Stimulated activated CD8-positive, alpha-beta memory T cell treated with anti-CD3 and anti-CD28 coated beads, Interleukin-12 subunit alpha, Interleukin-12 subunit beta, amount 100 ng/mL, for 4 hours (primary cell): Measurements from ENCODE around the gene CCNL1.
"Not testable (repeated sequence)": the region's sequence is repeated elsewhere in the genome, so short reads cannot be mapped to it uniquely, and the experiment has no call there.

ENCODE experiments used
- DNase-seq: peaks from one replicate; pipeline ENCODE4 v3.0.0-alpha.2; 2020; ENCODE audit warnings: low read depth

Gene CCNL1

DNA sequence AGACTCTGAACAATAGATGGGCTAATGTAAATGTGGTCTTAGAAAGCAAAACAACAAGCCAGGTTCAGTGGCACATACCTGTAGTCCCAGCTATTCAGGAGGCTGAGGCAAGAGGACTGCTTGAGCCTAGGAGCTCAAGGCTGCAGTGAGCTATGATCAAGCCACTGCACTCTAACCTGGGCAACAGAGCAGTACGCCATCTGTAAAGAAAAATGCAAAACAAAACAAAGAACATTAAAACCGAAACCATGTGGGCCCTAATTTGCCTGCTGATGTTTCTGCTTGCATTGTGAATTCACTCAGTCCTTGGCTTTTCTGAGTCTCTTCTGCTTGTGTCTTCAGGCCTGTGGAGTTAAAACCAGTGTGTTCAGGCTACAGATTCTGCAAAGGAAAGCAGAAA, 56.7 kb downstream of the CCNL1 start:
- DNase-seq, result no peak

DNA sequence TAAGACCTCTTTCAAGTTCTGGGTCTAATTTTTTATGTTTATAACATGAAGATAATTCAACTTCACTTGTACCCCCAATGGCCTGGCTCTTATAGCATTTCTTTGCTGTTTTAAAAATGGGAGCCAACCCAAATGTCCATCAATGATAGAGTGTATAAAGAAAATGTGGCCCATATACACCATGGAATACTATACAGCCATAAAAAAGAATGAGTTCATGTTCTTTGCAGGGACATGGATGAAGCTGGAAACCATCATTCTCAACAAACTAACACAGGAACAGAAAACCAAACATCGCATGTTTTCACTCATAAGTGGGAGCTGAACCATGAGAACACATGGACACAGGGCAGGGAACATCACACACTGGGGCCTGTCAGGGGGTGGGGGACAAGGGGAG, 57.4 kb downstream of the CCNL1 start:
- DNase-seq, result not testable (repeated sequence)

DNA sequence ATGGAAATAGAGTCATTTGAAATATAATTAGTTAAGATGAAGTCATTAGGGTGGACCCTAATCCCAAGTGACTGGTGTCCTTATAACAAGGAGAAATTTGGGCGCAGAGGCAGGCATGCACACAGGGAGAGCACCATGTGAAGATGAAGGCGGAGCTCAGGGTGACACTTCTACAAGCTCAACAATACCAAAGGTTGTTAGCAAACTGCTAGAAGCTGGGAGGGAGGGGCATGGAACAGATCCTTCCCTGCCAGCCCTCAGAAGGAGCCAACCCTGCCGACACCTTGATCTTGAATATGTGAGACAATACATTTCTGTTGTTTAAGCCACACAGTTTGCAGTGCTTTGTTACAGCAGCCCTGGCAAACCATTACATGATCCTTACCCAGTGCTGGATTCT, 57.8 kb downstream of the CCNL1 start:
- no peak for DNase-seq

DNA sequence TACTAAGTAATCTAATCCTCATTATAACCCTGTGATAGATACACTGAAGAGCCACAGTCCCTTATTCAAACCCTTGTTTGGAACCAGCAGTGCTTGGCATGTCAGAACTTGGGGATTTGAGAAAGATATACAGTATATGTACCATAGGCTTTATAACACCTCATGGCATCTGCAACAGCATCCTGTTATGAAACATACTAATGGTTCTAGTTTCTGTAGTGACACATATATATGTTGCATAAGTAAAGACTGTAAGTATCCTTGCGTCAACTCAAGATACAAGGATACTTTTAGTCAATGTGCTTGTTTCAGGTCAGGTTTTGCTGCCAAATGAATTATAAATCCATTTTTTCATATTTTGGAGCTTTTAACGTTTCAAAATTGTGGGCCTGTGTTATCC, 58.5 kb downstream of the CCNL1 start:
- DNase-seq, result no peak

DNA sequence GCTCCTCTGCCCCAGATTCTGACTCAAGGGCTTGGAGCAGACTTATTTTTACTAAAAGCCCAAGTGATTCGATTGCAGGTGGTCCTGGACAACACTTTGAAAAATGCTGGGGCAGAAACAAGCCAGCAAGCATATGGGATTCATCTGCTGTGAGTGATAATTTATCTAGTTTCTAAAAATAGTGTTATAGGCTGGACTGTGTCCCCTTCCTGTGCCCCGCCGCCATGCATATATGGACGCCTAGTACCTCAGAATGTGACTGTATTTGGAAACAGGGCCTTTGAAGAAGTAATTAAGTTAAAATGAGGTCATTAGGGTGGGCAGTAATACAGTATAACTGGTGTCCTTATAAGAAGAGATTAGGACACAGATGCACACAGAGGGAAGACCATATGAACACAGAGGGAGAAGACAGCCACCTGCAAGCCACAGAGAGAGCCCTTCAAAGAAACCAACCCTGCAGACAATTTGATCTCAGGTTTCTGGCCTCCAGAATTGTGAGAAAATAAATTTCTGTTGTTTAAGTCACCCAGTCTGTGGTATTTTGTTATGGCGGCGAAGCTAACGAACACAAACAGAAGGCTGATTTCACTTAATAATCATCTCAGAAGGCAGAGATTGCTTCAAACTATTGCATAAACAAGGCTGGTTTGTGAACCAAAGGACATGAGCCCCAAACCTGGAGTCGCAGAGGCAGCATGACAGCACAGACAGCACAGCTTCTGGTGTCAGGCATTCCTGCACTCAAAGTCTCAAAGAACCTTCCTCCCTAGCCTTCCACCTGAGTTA, 59.1 kb downstream of the CCNL1 start:
- no peak for DNase-seq

DNA sequence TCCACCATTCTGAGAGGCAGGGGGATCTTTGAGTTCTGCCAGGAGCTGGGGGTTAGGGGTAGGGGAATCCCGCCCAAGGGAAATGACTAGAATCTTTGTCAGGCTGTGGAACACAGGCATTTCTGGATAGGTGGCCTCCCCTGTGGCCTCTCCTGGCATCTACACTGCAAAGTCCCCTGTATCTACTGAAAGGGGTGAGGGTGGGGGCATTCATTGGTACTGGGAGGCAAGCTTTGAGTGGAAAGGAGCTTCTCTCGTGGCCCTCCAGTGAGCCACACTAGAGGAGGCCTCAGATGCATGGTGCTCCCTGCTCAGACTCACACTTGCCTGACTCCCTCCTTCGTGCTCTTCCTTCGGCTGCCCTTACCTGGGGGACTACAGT, 59.9 kb downstream of the CCNL1 start:
- DNase-seq, result no peak

DNA sequence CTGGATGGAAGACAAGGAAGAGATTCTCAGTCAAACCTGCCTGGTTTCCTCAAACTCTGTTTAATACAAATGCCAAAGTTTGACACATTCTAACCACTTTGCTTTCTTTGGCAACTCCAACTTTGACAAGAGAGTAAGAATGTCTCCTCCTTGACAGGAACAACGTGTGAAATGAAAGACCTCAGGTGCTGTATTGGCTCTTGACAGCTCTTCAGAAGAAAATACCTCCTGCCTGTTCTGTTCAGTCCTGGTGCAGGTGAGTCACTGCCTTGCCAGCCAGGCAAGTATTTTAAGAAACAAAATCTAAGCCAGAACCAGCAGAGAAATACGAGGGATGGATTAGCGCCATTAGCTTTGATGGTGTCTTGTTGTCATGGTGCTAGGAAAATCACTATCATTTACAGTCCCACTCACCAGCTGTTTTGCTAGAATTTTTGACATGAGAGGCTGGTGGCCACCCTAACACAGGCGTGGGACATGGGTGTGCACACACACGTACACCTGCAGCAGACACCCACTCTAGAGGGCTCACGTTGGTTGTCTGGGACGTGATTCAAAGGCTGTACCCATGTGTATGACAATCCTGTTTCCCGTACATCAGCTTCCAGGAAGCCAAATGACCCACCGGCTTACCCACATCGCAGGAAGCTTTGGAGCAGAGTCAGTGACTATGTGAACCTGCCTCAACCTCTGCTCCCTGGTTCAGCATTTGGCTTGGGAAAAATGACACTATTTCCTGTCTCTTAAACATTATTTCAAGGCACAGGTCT, 60.4 kb downstream of the CCNL1 start:
- DNase-seq, result no peak

DNA sequence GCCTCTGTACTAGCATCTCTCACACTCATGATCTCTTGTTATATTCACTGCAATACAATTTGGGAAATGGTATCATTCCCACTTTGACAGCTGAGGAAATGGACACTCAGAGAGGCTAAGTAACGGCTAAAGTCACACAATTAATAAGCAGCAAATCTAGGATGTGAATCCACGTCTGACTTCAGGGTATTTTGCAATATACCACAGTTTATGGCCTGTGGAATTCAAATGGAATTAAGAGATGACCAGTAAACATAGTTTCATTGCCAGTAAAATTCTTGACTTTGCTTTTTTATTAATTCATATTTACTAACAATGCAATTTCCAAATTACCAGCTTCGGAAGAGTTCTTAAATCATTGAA, 61.1 kb downstream of the CCNL1 start:
- DNase-seq, result no peak

DNA sequence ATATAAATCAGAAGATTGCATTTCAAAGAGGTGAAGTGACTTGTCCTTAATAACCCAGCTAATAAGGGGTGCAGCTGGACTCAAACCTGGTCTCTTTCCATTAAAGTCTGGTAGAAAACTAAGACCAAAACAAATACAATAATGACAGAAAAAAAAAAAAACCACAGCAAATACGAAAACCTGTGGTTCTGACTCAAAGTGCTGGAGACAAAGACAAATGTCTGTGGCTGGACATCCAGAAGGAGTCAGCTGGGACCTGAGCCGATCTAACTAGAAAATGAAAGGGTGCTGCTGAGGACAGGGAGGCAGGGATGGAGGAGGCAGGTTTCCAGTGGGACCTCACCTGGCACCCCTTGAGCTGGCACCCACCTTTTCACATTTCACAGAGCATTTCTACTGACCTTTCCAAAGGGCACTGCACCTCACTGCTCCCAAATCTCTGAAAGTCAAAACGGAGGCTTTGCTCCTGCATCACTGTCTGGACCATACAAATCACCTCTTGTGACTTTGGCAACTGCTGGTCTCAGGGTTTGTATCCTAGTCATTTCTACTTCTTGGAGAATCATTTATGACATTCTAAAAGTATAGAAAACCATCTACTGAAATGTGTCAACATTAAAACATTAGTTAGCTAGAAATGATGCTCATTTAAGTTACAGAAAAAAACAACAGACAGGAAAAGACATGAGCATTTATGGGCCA, 61.7 kb downstream of the CCNL1 start:
- DNase-seq, result no peak
